Endodermal cell (in vitro differentiated cells): ENCODE results near the gene EIF4G2. TPM values are rescaled to one million over a fixed set of nuclear protein-coding genes. Genes with fewer than 3 reads are reported as not detected.

Experiments
- DNase-seq: peaks from one replicate; pipeline ENCODE4 v3.0.0-alpha.2; 2017
- H3K27ac ChIP-seq: 2 replicates; pipeline ENCODE4 v1.5.1; 2013; ENCODE audit warnings: mild to moderate bottlenecking, low read depth, low read length, moderate library complexity
- H3K27me3 ChIP-seq: 2 replicates; pipeline ENCODE4 v1.6.1; 2013; ENCODE audit warnings: mild to moderate bottlenecking, low read length, moderate library complexity; ENCODE audit not compliant: insufficient read depth, control insufficient read depth, poor library complexity, severe bottlenecking
- H3K36me3 ChIP-seq: 2 replicates; pipeline ENCODE4 v1.7.0; 2013; ENCODE audit warnings: mild to moderate bottlenecking, low read length, moderate library complexity; ENCODE audit not compliant: control insufficient read depth, insufficient read depth
- H3K4me1 ChIP-seq: one replicate; pipeline ENCODE4 v1.7.0; 2013; ENCODE audit warnings: low read length; ENCODE audit not compliant: control insufficient read depth, insufficient read depth
- H3K4me3 ChIP-seq: 2 replicates; pipeline ENCODE4 v1.5.1; 2013; ENCODE audit warnings: mild to moderate bottlenecking, low read length, moderate library complexity
- H3K9ac ChIP-seq: 2 replicates; pipeline ENCODE4 v1.6.1; 2013; ENCODE audit warnings: mild to moderate bottlenecking, low read length, moderate library complexity; ENCODE audit not compliant: poor library complexity, severe bottlenecking; ENCODE audit errors: extremely low read depth
- H3K9me3 ChIP-seq: 2 replicates; pipeline ENCODE4 v1.6.1; 2013; ENCODE audit warnings: mild to moderate bottlenecking, low read length, moderate library complexity; ENCODE audit not compliant: control insufficient read depth
- H3K27ac Mint-ChIP-seq: 2 replicates; pipeline ENCODE4 v1.8.0; 2020; ENCODE audit warnings: mixed read lengths
- H3K27me3 Mint-ChIP-seq: 2 replicates; pipeline ENCODE4 v1.8.0; 2021; ENCODE audit warnings: mild to moderate bottlenecking, mixed read lengths; ENCODE audit not compliant: insufficient read depth
- H3K36me3 Mint-ChIP-seq: 2 replicates; pipeline ENCODE4 v1.8.0; 2020; ENCODE audit warnings: low read depth, mixed read lengths
- H3K4me1 Mint-ChIP-seq: 2 replicates; pipeline ENCODE4 v1.8.0; 2020; ENCODE audit warnings: mixed read lengths
- H3K4me3 Mint-ChIP-seq: 2 replicates; pipeline ENCODE4 v1.8.0; 2020; ENCODE audit warnings: mild to moderate bottlenecking, moderate library complexity, mixed read lengths
- H3K9me3 Mint-ChIP-seq: 2 replicates; pipeline ENCODE4 v1.8.0; 2020; ENCODE audit warnings: mild to moderate bottlenecking, mixed read lengths
- CTCF ChIP-seq: fragments of 200-600 bp; sonication (generic); conservative IDR thresholded peaks from 2 replicates; pipeline ENCODE4 v1.5.0; 2021; ENCODE audit warnings: antibody characterized with exemption, mild to moderate bottlenecking
- WGBS, 2 experiments: methylation state at CpG; one replicate each; pipeline versions ENCODE4 v1.1.5 to v1.1.7; 2013; ENCODE audit warnings: missing lambda C conversion rate in 2 of 2, mixed read lengths in 1 of 2; ENCODE audit not compliant: insufficient coverage in 1 of 2, insufficient read length in 1 of 2; 5-methylcytosine and 5-hydroxymethylcytosine counted together
- total RNA-seq, 2 donors: library from RNA; stranded (reverse); fragmentation: NEBNext Ultra II Directional in 1 of 2; extraction: Animal tissue kit (Norgen Biotek cat#: 25700) in 1 of 2; gene quantifications; 2 replicates in 1 of 2; 3 replicates in 1 of 2; pipeline ENCODE4 v1.2.1, GENCODE V29; 2021

The EIF4G2 gene
- total RNA-seq, 2 donors from 2014 or later = 753 to 1,007 TPM

- WGBS, 2 experiments = 93 to 96% methylated on average over 13 of the region's 13 CpGs
- no peak for TF ChIP-seq CTCF
- Mint-ChIP-seq H3K4me1 (no peaks in the 10 kb centered on the region), H3K27me3 (no peaks in the 10 kb centered on the region), H3K36me3 (peaks cover 50% of the 10 kb centered on the region), H3K27ac (peak overlapping the region; percentile 48), H3K4me3 (no peak overlapping the region), H3K9me3 (no peaks in the 10 kb centered on the region)
- no peak for DNase-seq
- Histone ChIP-seq H3K9ac (no peak overlapping the region), H3K4me3 (no peak overlapping the region), H3K27me3 (no peaks in the 10 kb centered on the region), H3K27ac (no peak overlapping the region), H3K36me3 (peaks cover 60% of the 10 kb centered on the region), H3K9me3 (no peaks in the 10 kb centered on the region), H3K4me1 (no peaks in the 10 kb centered on the region)
Observed at GRCh38 chr11:10778217-10778970, 30.3 kb downstream of the EIF4G2 start.

GRCh38 chr11:10777806-10778205, 30.9 kb downstream of the EIF4G2 start:
- no peak for TF ChIP-seq CTCF
- peaks cover 56% of the 10 kb centered on the region for H3K36me3 Mint-ChIP-seq
- no peak overlapping the region for H3K27ac ChIP-seq
- no peaks in the 10 kb centered on the region for H3K9me3 Mint-ChIP-seq
- H3K27me3 ChIP-seq = no peaks in the 10 kb centered on the region
- no peak for DNase-seq
- H3K4me3 Mint-ChIP-seq = no peak overlapping the region
- no peaks in the 10 kb centered on the region for H3K4me1 ChIP-seq
- no peak overlapping the region for H3K27ac Mint-ChIP-seq
- 93 to 96% methylated on average over 4 to 6 of the region's 6 CpGs for WGBS, 2 experiments
- H3K9ac ChIP-seq = no peak overlapping the region
- peaks cover 66% of the 10 kb centered on the region for H3K36me3 ChIP-seq
- H3K4me3 ChIP-seq = no peak overlapping the region
- no peaks in the 10 kb centered on the region for H3K27me3 Mint-ChIP-seq
- H3K4me1 Mint-ChIP-seq = no peaks in the 10 kb centered on the region
- no peaks in the 10 kb centered on the region for H3K9me3 ChIP-seq

- Mint-ChIP-seq H3K36me3 (peaks cover 60% of the 10 kb centered on the region), H3K27ac (no peak overlapping the region), H3K9me3 (no peaks in the 10 kb centered on the region), H3K4me1 (no peaks in the 10 kb centered on the region), H3K27me3 (no peaks in the 10 kb centered on the region), H3K4me3 (no peak overlapping the region)
- Histone ChIP-seq H3K9me3 (no peaks in the 10 kb centered on the region), H3K36me3 (peaks cover 70% of the 10 kb centered on the region), H3K4me3 (no peak overlapping the region), H3K27ac (no peak overlapping the region), H3K27me3 (no peaks in the 10 kb centered on the region), H3K4me1 (no peaks in the 10 kb centered on the region), H3K9ac (no peak overlapping the region)
- no peak for TF ChIP-seq CTCF
- 97 to 100% methylated on average over 1 to 3 of the region's 3 CpGs for WGBS, 2 experiments
- DNase-seq = no peak
Observed at GRCh38 chr11:10777393-10777793, 31.3 kb downstream of the EIF4G2 start.
